GM12878 (cell line): ENCODE measurements around the gene COQ9.

Source experiments
- ASH2L ChIP-seq: fragments of 300-600, 200-600 bp; sonication (generic); IDR thresholded peaks from 2 replicates; pipeline ENCODE4 v1.6.1; 2017; ENCODE audit warnings: low read depth, mild to moderate bottlenecking, borderline replicate concordance
- BRCA1 ChIP-seq: IDR thresholded peaks from 2 replicates; pipeline ENCODE4 v1.6.1; 2011; ENCODE audit warnings: low read depth, low read length, improper control_type of control experiment
- IKZF1 ChIP-seq: fragments of 450-650 bp; conservative IDR thresholded peaks from 2 replicates; pipeline ENCODE4 v1.6.1; 2017; ENCODE audit warnings: antibody characterized with exemption, mild to moderate bottlenecking
- LARP7 ChIP-seq: fragments of 450-650 bp; IDR thresholded peaks from 2 replicates; pipeline ENCODE4 v1.6.1; 2017; ENCODE audit warnings: mild to moderate bottlenecking
- MXI1 ChIP-seq: fragments of 150-350 bp; IDR thresholded peaks from 2 replicates; pipeline ENCODE4 v1.6.1; 2011; ENCODE audit warnings: low read depth, mild to moderate bottlenecking, inconsistent platforms, low read length, improper control_type of control experiment
- NBN ChIP-seq: fragments of 450-650 bp; IDR thresholded peaks from 2 replicates; pipeline ENCODE4 v1.6.1; 2016
- POLR2A ChIP-seq: IDR thresholded peaks from 2 replicates; pipeline ENCODE4 v1.6.1; 2011; ENCODE audit warnings: low read depth, mild to moderate bottlenecking, low read length
- POLR2AphosphoS5 ChIP-seq: IDR thresholded peaks from 2 replicates; pipeline ENCODE4 v1.6.1; 2011; ENCODE audit warnings: mild to moderate bottlenecking, low read length, inconsistent platforms
- RBBP5 ChIP-seq: fragments of 200-600 bp; sonication (generic); conservative IDR thresholded peaks from 2 replicates; pipeline ENCODE4 v1.6.1; 2016
- TAF1 ChIP-seq: IDR thresholded peaks from 2 replicates; pipeline ENCODE4 v1.6.1; 2011; ENCODE audit warnings: mild to moderate bottlenecking, low read depth, low read length, borderline replicate concordance
- ZNF622 ChIP-seq: fragments of 450-650 bp; IDR thresholded peaks from 2 replicates; pipeline ENCODE4 v1.6.1; 2017; ENCODE audit warnings: mild to moderate bottlenecking, inconsistent platforms
- TF ChIP-seq, protein P1 (sequence below): fragments of 450-650 bp; conservative IDR thresholded peaks from 2 replicates; pipeline ENCODE4 v1.6.1; 2017; ENCODE audit warnings: mild to moderate bottlenecking, moderate library complexity
- TF ChIP-seq, protein P2 (sequence below), 3 experiments: IDR thresholded peaks in 2 of 3; conservative IDR thresholded peaks in 1 of 3; 2 replicates each; pipeline ENCODE4 v1.5.1; 2011; ENCODE audit warnings: low read depth in 3 of 3, low read length in 3 of 3, mild to moderate bottlenecking in 3 of 3, control low read depth in 2 of 3, moderate library complexity in 2 of 3, inconsistent platforms in 1 of 3, mixed read lengths in 1 of 3; ENCODE audit not compliant: control insufficient read depth in 2 of 3, insufficient read depth in 1 of 3; ENCODE audit errors: extremely low read depth in 1 of 3
- TF ChIP-seq, protein P3 (sequence below): IDR thresholded peaks from 2 replicates; pipeline ENCODE4 v1.6.1; 2012; ENCODE audit warnings: low read depth, low read length, improper control_type of control experiment

DNA sequence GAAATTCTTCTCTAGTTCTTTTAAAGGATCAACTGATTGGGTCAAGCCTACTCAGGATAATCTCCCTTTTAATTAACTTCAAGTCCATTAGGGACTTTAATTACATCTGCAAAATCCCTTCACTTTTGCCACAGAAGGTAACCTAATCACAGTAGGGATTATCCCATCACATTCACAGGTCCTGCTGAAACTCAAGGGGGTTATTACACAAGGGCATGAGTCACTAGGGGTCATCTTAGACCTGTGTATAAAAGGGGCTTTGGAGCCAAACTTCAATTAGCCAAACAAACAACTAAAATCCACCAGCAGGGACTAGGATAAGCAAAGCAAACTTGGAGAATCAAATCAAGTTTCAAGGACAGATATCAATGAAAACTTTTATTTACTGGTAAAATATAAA, 19.5 kb upstream of the COQ9 start:
- TF ChIP-seq, protein P1, sequence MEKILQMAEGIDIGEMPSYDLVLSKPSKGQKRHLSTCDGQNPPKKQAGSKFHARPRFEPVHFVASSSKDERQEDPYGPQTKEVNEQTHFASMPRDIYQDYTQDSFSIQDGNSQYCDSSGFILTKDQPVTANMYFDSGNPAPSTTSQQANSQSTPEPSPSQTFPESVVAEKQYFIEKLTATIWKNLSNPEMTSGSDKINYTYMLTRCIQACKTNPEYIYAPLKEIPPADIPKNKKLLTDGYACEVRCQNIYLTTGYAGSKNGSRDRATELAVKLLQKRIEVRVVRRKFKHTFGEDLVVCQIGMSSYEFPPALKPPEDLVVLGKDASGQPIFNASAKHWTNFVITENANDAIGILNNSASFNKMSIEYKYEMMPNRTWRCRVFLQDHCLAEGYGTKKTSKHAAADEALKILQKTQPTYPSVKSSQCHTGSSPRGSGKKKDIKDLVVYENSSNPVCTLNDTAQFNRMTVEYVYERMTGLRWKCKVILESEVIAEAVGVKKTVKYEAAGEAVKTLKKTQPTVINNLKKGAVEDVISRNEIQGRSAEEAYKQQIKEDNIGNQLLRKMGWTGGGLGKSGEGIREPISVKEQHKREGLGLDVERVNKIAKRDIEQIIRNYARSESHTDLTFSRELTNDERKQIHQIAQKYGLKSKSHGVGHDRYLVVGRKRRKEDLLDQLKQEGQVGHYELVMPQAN = no peak
- TF ChIP-seq POLR2A (no peak), TAF1 (no peak), ZNF622 (no peak), BRCA1 (no peak), LARP7 (no peak), POLR2AphosphoS5 (no peak), NBN (no peak), RBBP5 (no peak), IKZF1 (no peak), ASH2L (no peak), MXI1 (no peak)
- TF ChIP-seq, protein P2, sequence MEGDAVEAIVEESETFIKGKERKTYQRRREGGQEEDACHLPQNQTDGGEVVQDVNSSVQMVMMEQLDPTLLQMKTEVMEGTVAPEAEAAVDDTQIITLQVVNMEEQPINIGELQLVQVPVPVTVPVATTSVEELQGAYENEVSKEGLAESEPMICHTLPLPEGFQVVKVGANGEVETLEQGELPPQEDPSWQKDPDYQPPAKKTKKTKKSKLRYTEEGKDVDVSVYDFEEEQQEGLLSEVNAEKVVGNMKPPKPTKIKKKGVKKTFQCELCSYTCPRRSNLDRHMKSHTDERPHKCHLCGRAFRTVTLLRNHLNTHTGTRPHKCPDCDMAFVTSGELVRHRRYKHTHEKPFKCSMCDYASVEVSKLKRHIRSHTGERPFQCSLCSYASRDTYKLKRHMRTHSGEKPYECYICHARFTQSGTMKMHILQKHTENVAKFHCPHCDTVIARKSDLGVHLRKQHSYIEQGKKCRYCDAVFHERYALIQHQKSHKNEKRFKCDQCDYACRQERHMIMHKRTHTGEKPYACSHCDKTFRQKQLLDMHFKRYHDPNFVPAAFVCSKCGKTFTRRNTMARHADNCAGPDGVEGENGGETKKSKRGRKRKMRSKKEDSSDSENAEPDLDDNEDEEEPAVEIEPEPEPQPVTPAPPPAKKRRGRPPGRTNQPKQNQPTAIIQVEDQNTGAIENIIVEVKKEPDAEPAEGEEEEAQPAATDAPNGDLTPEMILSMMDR (IDR thresholded peaks at IDR 0.05 in 2 of 3, conservative IDR thresholded peaks at IDR 0.05 in 1 of 3; ENCODE audit: control insufficient read depth in 2 of 3, extremely low read depth in 1 of 3, insufficient read depth in 1 of 3, low read depth in 3 of 3, low read length in 3 of 3) = no peak
- TF ChIP-seq, protein P3, sequence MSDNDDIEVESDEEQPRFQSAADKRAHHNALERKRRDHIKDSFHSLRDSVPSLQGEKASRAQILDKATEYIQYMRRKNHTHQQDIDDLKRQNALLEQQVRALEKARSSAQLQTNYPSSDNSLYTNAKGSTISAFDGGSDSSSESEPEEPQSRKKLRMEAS = no peak
